Measurements from ENCODE around the gene GTPBP1. TPM values are rescaled to one million over a fixed set of nuclear protein-coding genes. Genes with fewer than 3 reads are reported as not detected.

GTPBP1 gene
- total RNA-seq, 1 experiment from 2014 or later = 30.5 TPM

DNA sequence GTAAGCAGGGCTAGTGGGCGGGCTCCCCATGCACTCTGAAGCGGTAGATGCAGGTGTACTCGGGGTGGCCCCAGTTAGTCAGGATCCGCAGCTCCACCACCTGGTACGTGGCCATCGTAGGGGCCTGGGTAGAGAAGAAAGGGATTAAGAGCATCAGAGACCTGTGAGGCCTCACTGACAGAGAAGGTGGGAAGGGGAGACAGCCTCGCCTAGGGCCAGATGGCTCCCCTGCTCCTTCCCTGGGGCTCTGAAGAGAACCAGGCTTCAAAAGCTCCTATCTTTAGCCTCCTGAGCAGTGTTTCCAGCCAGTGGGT, 30.5 kb downstream of the GTPBP1 start:
- in situ Hi-C loops (cut with HindIII; ENCODE audit: low sequenced_read_pairs) = no loop called here
- no peak for DNase-seq (ENCODE audit: low spot score)

DNA sequence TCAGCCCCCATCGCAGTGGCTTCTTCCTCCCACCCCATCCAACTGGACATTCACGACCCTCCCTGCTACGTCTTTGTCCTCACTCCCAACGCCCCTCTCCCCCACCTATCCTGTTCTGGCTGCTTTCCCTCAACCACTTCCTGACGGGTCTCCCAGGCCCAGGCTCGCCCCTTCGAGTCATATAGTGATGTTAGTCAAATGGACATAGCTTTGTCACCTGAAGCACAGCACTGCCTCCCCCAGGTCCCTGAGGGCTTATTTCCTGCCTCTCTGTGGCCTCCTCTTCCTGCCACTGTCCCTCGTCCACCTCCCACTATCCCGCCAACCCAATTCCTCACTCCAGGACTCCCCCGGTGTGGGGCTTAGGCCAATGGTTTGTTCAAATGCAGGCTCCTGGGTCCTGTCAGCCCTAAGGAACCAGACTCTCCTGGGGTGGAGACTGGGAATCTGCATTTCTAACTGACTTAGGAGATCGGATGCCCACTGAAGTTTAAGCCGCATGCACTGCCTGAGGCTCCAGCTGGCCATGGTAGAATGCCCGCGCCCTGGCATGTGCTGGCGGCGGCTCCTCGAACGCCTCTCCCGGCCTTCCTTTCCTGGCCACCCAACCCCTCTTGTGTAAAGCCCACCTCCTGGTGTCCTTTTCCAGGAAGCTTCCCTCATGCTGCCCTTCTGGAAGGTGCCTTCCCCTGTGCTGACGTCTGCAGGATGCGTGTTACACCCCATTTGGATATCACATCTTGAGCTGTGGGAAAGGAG, 31.7 kb downstream of the GTPBP1 start:
- in situ Hi-C loops (cut with HindIII; ENCODE audit: low sequenced_read_pairs) = no loop called here
- DNase-seq (ENCODE audit: low spot score) = no peak

DNA sequence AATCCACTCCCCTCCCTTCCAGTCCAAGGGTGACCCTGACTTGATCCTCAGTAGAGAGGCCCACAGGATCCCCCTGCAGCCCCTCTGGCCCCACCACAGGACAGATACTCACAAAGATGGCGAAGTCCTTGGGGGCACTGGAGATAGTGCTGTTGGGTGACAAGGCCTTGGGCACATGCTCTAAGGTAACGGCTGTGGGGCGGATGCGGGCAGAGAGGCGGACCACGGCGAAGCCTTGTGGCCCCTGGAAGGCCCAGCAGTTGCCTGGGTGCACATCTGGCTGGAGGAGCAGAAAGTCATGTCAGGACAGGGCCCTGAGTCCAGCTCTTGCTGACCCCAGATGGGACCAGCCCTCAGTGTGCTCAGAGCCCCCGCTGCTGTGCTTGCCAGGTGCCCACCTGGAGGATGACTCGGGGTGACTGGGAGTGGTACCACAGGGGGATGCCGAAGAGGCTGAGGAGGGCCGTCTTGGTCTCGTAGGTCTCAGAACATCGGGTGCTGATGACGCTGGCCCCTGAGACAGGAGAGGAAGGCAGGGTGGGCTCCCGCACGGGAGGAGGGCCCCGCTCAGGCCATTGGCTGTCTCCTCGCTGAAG, 32.8 kb downstream of the GTPBP1 start:
- in situ Hi-C loops (cut with HindIII; ENCODE audit: low sequenced_read_pairs) = no loop called here
- DNase-seq (ENCODE audit: low spot score) = no peak

DNA sequence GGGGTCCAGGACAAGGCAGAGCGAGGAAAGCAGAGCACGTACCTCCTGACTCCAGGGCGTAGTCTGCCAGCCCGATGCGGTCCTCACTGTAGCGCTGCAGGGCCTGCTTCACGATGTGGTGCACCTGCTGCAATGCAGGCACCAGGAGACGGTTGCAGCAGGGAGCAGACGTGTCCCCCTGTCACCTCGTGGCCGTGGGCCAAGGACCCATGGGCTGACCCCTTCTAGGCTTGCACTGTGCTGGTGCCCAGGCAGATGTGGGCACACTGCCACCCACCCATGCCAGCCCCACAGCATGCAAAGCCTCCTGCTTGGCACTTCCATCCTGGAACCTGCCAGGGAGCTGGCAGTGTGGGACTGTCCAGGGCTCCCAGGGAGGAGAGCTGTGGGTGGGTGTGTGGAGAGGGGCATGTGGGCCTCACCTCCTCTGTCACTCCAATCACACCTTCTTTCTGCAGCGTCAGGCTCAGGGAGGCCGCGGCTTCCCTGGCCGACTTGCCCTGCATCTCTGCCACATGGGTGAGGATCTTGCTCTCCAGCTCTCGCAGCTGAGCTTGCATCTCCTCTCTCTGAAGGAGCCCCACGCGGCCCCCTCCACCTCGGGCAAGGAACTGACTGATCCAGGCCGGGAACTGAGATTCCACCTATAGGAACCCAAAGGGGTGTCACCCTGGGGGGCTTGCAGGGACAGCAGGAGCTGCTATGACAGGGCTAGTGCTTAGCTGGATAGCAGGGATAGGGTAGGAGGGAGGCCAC, 33.7 kb downstream of the GTPBP1 start:
- DNase-seq (ENCODE audit: low spot score) = no peak
- in situ Hi-C loops (cut with HindIII; ENCODE audit: low sequenced_read_pairs) = no loop called here

DNA sequence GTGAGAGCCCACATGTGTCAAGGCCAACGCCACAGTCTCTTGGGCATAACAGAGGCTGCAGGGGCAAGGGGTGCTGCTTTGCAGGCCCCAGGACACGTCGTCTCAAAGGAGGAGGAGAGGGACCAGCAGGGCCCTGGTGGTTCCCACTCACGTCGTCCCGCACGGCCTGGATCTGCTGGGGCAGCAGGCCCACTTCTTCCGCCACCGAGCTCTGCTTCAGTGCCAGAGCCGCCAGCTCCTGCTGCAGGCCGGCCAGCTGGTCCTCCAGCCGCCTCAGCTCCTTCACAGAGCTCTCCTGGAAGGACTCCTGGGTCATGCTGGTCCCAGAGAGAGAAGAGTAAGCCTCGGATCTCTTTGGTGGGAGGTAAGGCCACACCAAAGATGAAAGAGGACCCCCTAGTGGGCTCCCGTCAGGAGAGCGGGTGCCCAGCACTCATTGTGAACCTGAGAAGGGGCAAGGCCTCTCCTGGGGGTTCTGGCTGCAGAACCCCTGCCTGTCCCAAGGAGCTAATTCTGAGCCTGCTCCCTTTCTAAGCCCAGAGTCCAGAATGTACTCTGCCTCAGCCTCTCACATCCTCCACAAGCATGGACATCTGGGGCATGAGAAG, 34.5 kb downstream of the GTPBP1 start:
- in situ Hi-C loops (cut with HindIII; ENCODE audit: low sequenced_read_pairs) = no loop called here
- DNase-seq (ENCODE audit: low spot score) = peak; percentile 61

DNA sequence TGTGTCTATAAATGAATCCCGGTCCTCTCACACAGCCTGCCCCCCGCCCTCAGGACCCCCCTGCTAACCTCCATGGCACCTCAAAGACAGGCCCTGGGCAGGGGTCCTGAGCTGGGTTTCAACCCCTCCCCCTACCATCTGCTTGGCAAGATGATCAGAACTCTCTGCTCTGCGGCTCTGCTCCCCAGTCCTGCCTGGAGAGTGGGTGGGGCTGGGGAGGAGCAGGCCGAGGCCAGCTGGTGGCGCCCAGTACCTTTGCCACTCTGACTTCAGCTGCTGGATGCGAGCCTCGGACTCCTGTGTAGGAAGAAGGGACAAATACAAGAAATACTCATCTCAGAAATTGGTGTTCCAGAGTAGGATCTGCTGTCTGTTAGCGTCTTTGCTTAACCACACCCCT, 35.0 kb downstream of the GTPBP1 start:
- in situ Hi-C loops (cut with HindIII; ENCODE audit: low sequenced_read_pairs) = no loop called here
- DNase-seq (ENCODE audit: low spot score) = peak; percentile 54

DNA sequence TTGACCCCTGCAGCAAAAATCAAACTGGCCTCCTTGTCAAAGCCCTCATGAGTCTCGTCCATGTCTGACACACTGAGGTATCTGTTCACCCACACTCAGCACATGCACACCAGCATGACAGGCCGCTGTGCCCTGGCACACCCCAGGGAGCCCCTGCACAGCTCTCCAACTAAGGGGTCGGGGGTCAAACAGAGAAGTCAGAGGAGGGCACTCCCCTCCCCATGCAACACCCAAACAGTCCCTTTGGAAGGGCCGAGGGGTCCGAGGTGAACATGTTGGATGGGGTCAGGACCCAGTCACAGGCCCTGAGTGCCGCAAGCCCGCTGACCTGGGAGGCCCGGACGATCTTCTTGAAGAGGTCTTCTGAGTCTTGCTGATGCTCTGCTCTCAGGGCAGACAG, 35.4 kb downstream of the GTPBP1 start:
- in situ Hi-C loops (cut with HindIII; ENCODE audit: low sequenced_read_pairs) = no loop called here
- DNase-seq (ENCODE audit: low spot score) = no peak

DNA sequence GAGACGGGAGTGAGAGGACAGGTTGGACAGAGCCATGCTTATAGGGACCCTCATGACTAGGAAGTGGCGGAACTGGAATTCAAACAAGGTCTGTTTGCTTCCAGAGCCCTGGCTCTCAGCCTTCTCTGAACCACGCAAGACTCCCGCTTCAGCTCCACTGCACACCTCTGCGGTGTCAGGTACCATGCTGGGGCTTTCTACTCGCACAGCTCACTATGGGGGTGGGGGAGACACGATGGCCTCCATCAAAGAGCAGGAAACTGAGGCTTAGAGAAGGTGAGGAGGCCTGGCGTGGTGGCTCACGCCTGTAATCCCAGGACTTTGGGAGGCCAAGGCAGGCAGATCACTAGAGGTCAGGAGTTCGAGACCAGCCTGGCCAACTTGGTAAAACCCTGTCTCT, 35.8 kb downstream of the GTPBP1 start:
- in situ Hi-C loops (cut with HindIII; ENCODE audit: low sequenced_read_pairs) = no loop called here
- no peak for DNase-seq (ENCODE audit: low spot score)

DNA sequence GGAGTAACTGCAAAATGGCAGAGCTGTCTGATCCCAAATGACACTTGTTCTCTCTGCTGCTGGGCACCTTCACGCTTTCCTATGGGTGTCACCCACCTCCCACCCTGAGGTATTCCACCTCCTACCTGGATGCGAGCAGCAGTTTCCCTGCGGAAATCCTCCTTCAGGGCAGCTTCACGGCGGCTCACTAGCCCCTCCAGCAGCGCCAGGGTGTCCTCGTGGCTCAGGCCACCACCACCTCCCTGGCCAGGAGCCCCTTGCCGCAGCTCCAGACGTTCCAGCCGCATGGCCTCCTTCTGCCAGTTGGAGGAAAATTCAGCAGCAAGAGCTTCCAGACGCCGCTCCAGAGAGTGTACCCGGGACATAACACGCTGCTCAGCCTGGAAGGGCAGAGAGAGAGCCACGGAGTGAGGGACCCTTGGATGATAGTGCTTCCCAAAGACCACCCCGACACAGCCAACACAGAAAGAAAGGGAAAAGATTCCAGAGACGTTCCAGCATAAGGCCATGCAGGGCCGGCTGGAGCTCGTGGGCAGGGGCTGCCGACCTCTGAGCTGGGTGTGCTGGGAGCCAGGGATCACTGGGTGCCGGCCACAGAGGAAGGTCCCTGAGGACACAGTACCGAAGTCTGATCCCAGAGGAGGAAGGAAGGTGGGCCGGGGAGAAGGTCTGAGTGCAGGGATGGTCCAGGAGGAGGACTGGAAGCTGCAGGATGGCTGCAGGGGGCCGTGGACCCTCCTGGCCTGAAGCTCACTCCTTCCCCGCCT, 36.6 kb downstream of the GTPBP1 start:
- in situ Hi-C loops (cut with HindIII; ENCODE audit: low sequenced_read_pairs) = no loop called here
- no peak for DNase-seq (ENCODE audit: low spot score)

DNA sequence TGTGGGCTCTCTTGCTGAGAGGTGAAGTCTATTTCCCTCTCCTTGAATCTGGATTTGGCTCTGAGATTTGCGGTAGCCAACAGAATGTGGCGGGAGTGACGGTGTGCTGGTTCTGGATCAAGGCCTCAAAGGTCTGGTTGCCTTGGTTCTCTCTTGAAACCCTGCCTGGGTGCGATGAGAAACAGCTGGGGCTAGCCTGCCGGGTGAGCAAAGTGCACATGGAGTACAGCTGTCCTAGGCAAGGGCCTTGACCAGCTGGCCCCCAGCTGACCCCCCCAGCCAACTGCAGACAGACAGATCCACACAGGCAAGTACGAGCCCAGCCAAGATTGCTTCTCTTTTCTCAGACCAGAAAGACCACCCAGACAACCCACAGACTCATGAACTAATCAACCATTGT, 39.2 kb downstream of the GTPBP1 start:
- no peak for DNase-seq (ENCODE audit: low spot score)
- in situ Hi-C loops (cut with HindIII; ENCODE audit: low sequenced_read_pairs) = no loop called here

DNA sequence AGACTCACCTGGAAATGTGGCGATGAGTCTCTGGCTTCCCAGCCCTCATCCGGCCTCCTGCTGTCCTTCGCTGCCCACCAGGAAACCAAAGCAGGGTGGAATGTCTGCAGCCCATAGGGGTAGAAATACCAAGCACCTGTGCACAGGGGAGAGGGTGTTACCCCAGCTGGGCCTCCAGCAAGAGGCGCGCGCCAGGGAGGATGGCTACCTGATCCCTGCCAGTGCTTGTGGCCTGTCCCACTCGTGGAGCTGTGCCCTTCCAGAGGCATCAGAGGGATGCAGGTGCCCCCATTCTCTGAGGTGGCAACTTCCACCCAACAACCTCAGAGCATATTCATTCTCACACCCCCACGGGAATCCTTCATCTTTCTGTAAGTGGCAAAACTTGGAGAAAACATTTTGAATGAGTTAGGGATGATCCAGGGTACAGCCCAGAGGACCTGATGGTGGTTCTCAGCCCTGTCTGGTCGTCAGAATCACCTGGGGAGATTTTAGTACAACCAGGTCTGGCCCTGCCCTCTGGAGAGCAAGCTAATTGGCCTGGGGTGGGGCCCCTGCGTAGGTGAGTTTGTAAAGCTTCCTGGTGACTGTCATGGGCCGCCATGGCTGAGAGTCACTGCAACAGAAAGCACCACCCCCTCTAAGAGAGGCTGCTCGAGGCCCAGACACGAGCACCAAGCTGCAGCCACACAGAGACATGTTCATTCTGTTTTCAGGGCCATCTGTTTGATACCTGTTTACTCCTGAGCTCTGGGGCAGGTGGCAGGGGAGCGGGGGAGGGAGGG, 40.1 kb downstream of the GTPBP1 start:
- in situ Hi-C loops (cut with HindIII; ENCODE audit: low sequenced_read_pairs) = no loop called here
- no peak for DNase-seq (ENCODE audit: low spot score)

DNA sequence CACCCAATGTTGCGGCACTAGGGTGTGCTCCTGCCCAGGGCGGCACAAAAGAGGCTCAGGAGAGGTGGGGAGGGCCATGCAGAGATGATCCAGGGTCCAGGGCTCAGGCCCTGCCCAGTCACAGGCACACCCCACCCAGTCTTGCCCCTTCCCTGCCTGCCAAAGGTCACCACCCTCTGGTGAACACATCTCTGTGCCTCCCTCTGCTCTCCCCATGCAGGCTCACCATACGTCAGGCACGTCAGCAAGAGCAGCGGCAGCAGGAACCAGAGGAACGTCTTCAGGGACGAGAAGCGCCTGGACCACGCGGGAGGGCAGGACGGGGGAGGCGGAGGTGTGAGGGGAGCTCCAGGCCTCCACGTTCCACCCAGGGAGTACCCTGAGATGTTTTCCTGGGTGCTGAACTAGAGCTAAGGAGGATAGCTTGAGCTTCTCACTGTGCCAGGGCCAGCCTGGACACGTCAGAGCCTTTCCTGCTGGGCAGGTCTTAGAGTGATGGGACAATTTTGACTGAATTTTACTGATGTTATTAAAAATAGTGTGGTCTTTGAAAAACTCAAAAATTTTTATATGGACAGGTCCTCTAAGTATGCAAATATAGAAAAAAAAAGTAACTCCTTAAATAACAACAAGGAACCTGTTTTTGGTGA, 42.9 kb downstream of the GTPBP1 start:
- in situ Hi-C loops (cut with HindIII; ENCODE audit: low sequenced_read_pairs) = no loop called here
- DNase-seq (ENCODE audit: low spot score) = no peak

DNA sequence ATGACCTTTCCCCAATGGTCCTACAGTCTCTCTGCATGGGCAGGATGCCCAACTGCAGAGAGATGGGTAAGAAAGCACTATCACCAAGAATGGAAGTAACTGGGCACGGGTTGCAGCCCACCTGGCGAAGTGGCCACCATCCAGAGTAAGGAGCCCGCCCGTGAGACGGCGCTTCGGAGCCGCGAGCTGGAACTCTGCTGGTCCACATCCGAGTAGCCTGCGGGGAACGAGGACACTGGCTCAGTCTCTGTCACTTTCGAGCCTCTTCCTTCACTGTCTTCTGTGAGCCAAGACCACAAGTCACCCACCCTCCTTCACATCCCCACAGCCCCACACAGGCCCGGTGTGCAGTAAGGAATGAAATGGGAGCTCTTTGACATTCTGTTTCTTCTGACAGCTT, 44.4 kb downstream of the GTPBP1 start:
- no peak for DNase-seq (ENCODE audit: low spot score)
- in situ Hi-C loops (cut with HindIII; ENCODE audit: low sequenced_read_pairs) = no loop called here

DNA sequence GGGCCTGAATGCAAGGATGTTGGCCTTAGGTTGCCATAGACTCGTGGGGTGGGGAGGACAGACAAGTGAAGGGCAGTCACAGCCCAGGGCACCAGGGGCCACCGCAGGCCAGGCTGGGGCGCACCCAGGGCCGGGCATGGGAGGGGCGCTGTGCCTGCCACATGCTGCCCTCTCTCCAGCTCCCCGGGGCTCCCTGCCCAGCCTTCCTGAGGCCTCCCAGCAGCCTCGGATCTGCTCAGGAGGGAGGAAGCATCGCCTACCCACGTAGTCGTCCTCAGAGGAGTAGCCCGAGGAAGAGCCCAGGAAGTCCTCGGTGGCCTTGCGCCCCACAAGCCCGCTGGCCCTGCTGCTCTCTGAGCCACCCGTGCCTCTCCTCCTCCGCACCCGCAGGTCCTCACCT, 44.9 kb downstream of the GTPBP1 start:
- no peak for DNase-seq (ENCODE audit: low spot score)
- in situ Hi-C loops (cut with HindIII; ENCODE audit: low sequenced_read_pairs) = no loop called here

DNA sequence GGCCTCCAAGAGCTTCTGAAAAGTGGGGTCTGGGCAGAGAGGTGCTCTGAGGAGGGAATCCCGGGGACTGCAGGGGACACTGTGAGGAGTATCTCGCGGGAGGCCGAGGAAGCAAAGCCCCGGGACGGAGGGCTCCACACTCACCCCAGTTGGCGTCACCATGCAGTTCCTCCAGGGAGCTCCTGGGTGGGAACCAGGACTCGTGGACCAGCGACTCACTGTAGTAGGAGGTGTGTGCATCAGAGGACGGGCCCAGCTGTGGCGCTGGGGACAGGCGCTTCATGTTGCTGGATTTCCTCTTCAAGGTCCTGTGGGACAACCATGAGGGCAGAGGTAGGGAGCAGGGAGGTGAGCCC, 45.3 kb downstream of the GTPBP1 start:
- DNase-seq (ENCODE audit: low spot score) = no peak
- in situ Hi-C loops (cut with HindIII; ENCODE audit: low sequenced_read_pairs) = no loop called here

DNA sequence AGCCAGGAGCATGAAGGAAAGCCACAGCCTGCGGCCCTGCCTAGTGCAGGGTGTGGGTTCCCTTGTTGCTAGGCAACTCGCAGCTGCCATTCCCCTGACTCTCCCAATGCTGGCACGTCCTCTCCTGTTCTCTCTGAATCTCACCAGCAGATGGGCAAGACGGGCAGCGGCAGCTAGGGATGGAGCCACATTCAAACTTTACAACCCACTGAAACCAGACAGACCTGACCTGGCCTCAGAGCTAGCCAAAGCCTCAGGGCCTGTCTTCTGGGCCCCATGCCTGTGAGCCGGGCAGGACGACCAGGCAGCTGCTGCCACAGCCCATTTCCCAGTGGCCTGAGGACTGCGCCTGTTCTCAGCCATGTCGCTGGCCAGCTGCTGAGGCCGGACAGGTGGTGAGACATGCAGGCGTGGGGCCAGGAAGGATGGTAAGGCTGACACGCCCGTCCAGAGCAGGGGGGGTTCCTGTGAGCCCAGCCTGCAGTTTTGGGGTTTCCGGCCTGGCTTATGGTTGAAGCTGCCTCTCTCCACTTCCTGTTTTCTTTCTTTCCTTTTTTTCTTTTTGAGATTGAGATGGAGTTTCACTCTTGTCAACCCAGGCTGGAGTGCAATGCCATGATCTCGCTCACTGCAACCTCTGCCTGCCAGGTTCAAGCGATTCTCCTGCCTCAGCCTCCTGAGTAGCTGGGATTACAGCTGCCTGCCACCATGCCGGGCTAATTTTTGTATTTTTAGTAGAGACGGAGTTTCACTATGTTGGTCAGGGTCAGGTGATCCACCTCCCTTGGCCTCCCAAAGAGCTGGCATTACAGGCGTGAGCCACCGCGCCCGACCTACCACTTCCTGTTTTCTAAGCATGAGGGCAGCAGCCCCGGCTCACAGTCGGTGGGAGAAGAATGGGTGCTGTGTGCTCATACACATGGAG, 45.9 kb downstream of the GTPBP1 start:
- peak; percentile 40 for DNase-seq (ENCODE audit: low spot score)
- in situ Hi-C loops (cut with HindIII; ENCODE audit: low sequenced_read_pairs) = no loop called here

DNA sequence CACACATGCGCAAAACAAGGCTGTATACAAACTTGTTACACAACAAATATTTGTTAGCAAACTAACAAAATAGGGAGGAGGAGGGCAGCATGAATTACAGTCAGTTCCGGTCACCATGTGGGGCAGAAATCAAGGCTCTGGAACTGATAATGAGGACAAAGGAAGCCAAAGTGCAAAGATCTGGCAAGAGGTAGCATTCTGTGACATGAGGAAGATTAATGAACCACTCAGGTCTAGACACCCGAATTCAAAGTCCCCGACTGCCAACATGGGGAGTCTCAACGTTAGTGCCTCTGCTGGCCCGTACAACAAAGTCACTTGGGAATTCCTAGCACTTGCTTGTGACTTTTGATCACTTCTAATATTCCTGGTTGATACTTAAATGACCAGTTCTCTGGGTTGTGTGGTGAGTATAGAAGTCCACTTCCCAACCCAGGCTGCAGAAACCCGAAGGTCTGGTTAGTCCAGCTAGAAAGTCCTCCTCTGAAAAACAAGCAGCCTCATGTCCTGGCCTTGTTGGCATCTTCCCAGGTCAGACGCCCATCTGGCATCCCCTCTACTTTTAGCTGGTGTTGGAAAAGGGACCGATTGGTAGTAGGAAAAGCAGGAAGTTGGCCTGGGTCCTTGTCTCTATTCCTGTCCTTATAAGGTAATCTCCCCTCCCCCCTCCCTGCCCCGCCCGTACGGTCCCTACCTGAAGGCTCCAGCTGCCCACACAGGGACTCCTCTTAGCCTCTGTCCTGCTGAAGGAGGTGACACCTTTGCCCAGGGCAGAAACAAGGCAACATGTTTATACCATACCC, 48.4 kb downstream of the GTPBP1 start:
- DNase-seq (ENCODE audit: low spot score) = peak; percentile 91
- in situ Hi-C loops (cut with HindIII; ENCODE audit: low sequenced_read_pairs) = no loop called here

All from G401 (cell line).